ENCODE results near the gene GALNT2.

GALNT2 gene

GRCh38 chr1:230145505-230145899, 78.5 kb downstream of the GALNT2 start:
- ATAC-seq: no peak
- TF ChIP-seq POU6F1 (CRISPR knock-in tag; IDR thresholded peaks at IDR 0.05; ENCODE audit: borderline replicate concordance, low read depth): no peak
- no peak for TF ChIP-seq ZNF70 (CRISPR knock-in tag; IDR thresholded peaks at IDR 0.05)
- no peak for TF ChIP-seq BACH2 (CRISPR knock-in tag; IDR thresholded peaks at IDR 0.05; ENCODE audit: borderline replicate concordance)
- no peak for TF ChIP-seq PATZ1 (CRISPR knock-in tag; IDR thresholded peaks at IDR 0.05; ENCODE audit: borderline replicate concordance)
- TF ChIP-seq TCF4 (CRISPR knock-in tag; IDR thresholded peaks at IDR 0.05; ENCODE audit: borderline replicate concordance): no peak
- no peak for TF ChIP-seq ZNF8 (CRISPR knock-in tag; IDR thresholded peaks at IDR 0.05)
- TF ChIP-seq ESRRG (CRISPR knock-in tag; IDR thresholded peaks at IDR 0.05): no peak
- no peak for TF ChIP-seq CREB5 (CRISPR knock-in tag; IDR thresholded peaks at IDR 0.05; ENCODE audit: low read depth)
- no peak for TF ChIP-seq CSDC2 (CRISPR knock-in tag; IDR thresholded peaks at IDR 0.05)
- no peak for TF ChIP-seq GLIS3 (CRISPR knock-in tag; IDR thresholded peaks at IDR 0.05)
- no peak for TF ChIP-seq RARB (CRISPR knock-in tag; IDR thresholded peaks at IDR 0.05)
- TF ChIP-seq ISL1 (CRISPR knock-in tag; IDR thresholded peaks at IDR 0.05): no peak
- no peak for TF ChIP-seq TSHZ2 (CRISPR knock-in tag; IDR thresholded peaks at IDR 0.05)
- TF ChIP-seq ZC3H10 (CRISPR knock-in tag; IDR thresholded peaks at IDR 0.05): no peak
- TF ChIP-seq PPARA (CRISPR knock-in tag; IDR thresholded peaks at IDR 0.05; ENCODE audit: borderline replicate concordance): no peak

- TF ChIP-seq ZC3H10 (CRISPR knock-in tag; IDR thresholded peaks at IDR 0.05): no peak
- TF ChIP-seq BACH2 (CRISPR knock-in tag; IDR thresholded peaks at IDR 0.05; ENCODE audit: borderline replicate concordance): no peak
- TF ChIP-seq CREB5 (CRISPR knock-in tag; IDR thresholded peaks at IDR 0.05; ENCODE audit: low read depth): no peak
- TF ChIP-seq GLIS3 (CRISPR knock-in tag; IDR thresholded peaks at IDR 0.05): no peak
- no peak for TF ChIP-seq RARB (CRISPR knock-in tag; IDR thresholded peaks at IDR 0.05)
- TF ChIP-seq PPARA (CRISPR knock-in tag; IDR thresholded peaks at IDR 0.05; ENCODE audit: borderline replicate concordance): no peak
These were observed 79.0 kb downstream of the GALNT2 start for GRCh38 chr1:230145953-230146476.

GRCh38 chr1:230146709-230147108, 79.7 kb downstream of the GALNT2 start:
- TF ChIP-seq CSRNP3 (CRISPR knock-in tag; IDR thresholded peaks at IDR 0.05) (no peak), TOX (CRISPR knock-in tag; IDR thresholded peaks at IDR 0.05; ENCODE audit: borderline replicate concordance) (no peak), ZC3H10 (CRISPR knock-in tag; IDR thresholded peaks at IDR 0.05) (no peak), ZNF8 (CRISPR knock-in tag; IDR thresholded peaks at IDR 0.05) (no peak)
- no peak for ATAC-seq

More at GRCh38 chr1:230145953-230146476, 79.0 kb downstream of the GALNT2 start:
- no peak for ATAC-seq
